Measurements from ENCODE around the gene CRISP2.

Gene CRISP2

GRCh38 chr6:49662892-49663261, 50.5 kb downstream of the CRISP2 start:
- TF ChIP-seq SUZ12 (IDR thresholded peaks at IDR 0.05; ENCODE audit: extremely low read depth, insufficient read depth, insufficient read length) (no peak), YY1 (IDR thresholded peaks at IDR 0.05; ENCODE audit: insufficient read depth, insufficient read length) (no peak), ZNF274 (IDR thresholded peaks at IDR 0.05; ENCODE audit: low read depth, low read length) (no peak)
- Histone ChIP-seq H3K4me1 (ENCODE audit: insufficient read depth, insufficient read length) (no peaks in the 10 kb centered on the region), H3K36me3 (ENCODE audit: insufficient read depth, insufficient read length, low read length) (no peaks in the 10 kb centered on the region), H3K4me3 (ENCODE audit: insufficient read length, low read depth) (no peak overlapping the region), H3K9me3 (ENCODE audit: insufficient read depth, low read length) (no peaks in the 10 kb centered on the region), H3K27me3 (ENCODE audit: insufficient read depth, insufficient read length) (no peaks in the 10 kb centered on the region), H3K9ac (ENCODE audit: insufficient read length, low read depth) (no peak overlapping the region)
- no peak for DNase-seq (ENCODE audit: low read depth, low spot score)

- no peaks in the 10 kb centered on the region for H3K4me1 ChIP-seq (ENCODE audit: insufficient read depth, insufficient read length)
- H3K4me3 ChIP-seq (ENCODE audit: insufficient read length, low read depth), result no peak overlapping the region
- H3K9me3 ChIP-seq (ENCODE audit: insufficient read depth, low read length), result no peaks in the 10 kb centered on the region
- no peak for TF ChIP-seq SUZ12 (IDR thresholded peaks at IDR 0.05; ENCODE audit: extremely low read depth, insufficient read depth, insufficient read length)
- TF ChIP-seq YY1 (IDR thresholded peaks at IDR 0.05; ENCODE audit: insufficient read depth, insufficient read length), result no peak
- TF ChIP-seq ZNF274 (IDR thresholded peaks at IDR 0.05; ENCODE audit: low read depth, low read length), result no peak
- no peaks in the 10 kb centered on the region for H3K27me3 ChIP-seq (ENCODE audit: insufficient read depth, insufficient read length)
- DNase-seq (ENCODE audit: low read depth, low spot score), result no peak
- H3K36me3 ChIP-seq (ENCODE audit: insufficient read depth, insufficient read length, low read length), result no peaks in the 10 kb centered on the region
- H3K9ac ChIP-seq (ENCODE audit: insufficient read length, low read depth), result no peak overlapping the region
Measured at GRCh38 chr6:49662231-49662891, 51.0 kb downstream of the CRISP2 start.

- Histone ChIP-seq H3K4me3 (ENCODE audit: insufficient read length, low read depth) (no peak overlapping the region), H3K9ac (ENCODE audit: insufficient read length, low read depth) (no peak overlapping the region), H3K36me3 (ENCODE audit: insufficient read depth, insufficient read length, low read length) (no peaks in the 10 kb centered on the region), H3K9me3 (ENCODE audit: insufficient read depth, low read length) (no peaks in the 10 kb centered on the region), H3K4me1 (ENCODE audit: insufficient read depth, insufficient read length) (no peaks in the 10 kb centered on the region), H3K27me3 (ENCODE audit: insufficient read depth, insufficient read length) (no peaks in the 10 kb centered on the region)
- TF ChIP-seq ZNF274 (IDR thresholded peaks at IDR 0.05; ENCODE audit: low read depth, low read length), result no peak
- DNase-seq (ENCODE audit: low read depth, low spot score), result no peak
Measured at GRCh38 chr6:49653942-49654341, 59.4 kb downstream of the CRISP2 start.

- Histone ChIP-seq H3K27me3 (ENCODE audit: insufficient read depth, insufficient read length) (no peaks in the 10 kb centered on the region), H3K36me3 (ENCODE audit: insufficient read depth, insufficient read length, low read length) (no peaks in the 10 kb centered on the region), H3K9ac (ENCODE audit: insufficient read length, low read depth) (no peak overlapping the region), H3K9me3 (ENCODE audit: insufficient read depth, low read length) (no peaks in the 10 kb centered on the region), H3K4me1 (ENCODE audit: insufficient read depth, insufficient read length) (no peaks in the 10 kb centered on the region), H3K4me3 (ENCODE audit: insufficient read length, low read depth) (no peak overlapping the region)
- TF ChIP-seq ZNF274 (IDR thresholded peaks at IDR 0.05; ENCODE audit: low read depth, low read length), result no peak
- no peak for TF ChIP-seq YY1 (IDR thresholded peaks at IDR 0.05; ENCODE audit: insufficient read depth, insufficient read length)
- no peak for TF ChIP-seq SUZ12 (IDR thresholded peaks at IDR 0.05; ENCODE audit: extremely low read depth, insufficient read depth, insufficient read length)
- no peak for DNase-seq (ENCODE audit: low read depth, low spot score)
Measured at GRCh38 chr6:49653438-49653837, 59.9 kb downstream of the CRISP2 start.

GRCh38 chr6:49651239-49651638, 62.1 kb downstream of the CRISP2 start:
- no peaks in the 10 kb centered on the region for H3K9me3 ChIP-seq (ENCODE audit: insufficient read depth, low read length)
- no peak overlapping the region for H3K4me3 ChIP-seq (ENCODE audit: insufficient read length, low read depth)
- no peaks in the 10 kb centered on the region for H3K36me3 ChIP-seq (ENCODE audit: insufficient read depth, insufficient read length, low read length)
- no peak for DNase-seq (ENCODE audit: low read depth, low spot score)
- no peak overlapping the region for H3K9ac ChIP-seq (ENCODE audit: insufficient read length, low read depth)
- no peaks in the 10 kb centered on the region for H3K4me1 ChIP-seq (ENCODE audit: insufficient read depth, insufficient read length)
- TF ChIP-seq ZNF274 (IDR thresholded peaks at IDR 0.05; ENCODE audit: low read depth, low read length), result no peak
- no peak for TF ChIP-seq YY1 (IDR thresholded peaks at IDR 0.05; ENCODE audit: insufficient read depth, insufficient read length)
- TF ChIP-seq SUZ12 (IDR thresholded peaks at IDR 0.05; ENCODE audit: extremely low read depth, insufficient read depth, insufficient read length), result no peak
- H3K27me3 ChIP-seq (ENCODE audit: insufficient read depth, insufficient read length), result no peaks in the 10 kb centered on the region

GRCh38 chr6:49649988-49650387, 63.4 kb downstream of the CRISP2 start:
- no peak for DNase-seq (ENCODE audit: low read depth, low spot score)
- Histone ChIP-seq H3K36me3 (ENCODE audit: insufficient read depth, insufficient read length, low read length) (no peaks in the 10 kb centered on the region), H3K9ac (ENCODE audit: insufficient read length, low read depth) (no peak overlapping the region), H3K4me1 (ENCODE audit: insufficient read depth, insufficient read length) (no peaks in the 10 kb centered on the region), H3K9me3 (ENCODE audit: insufficient read depth, low read length) (no peaks in the 10 kb centered on the region), H3K27me3 (ENCODE audit: insufficient read depth, insufficient read length) (no peaks in the 10 kb centered on the region), H3K4me3 (ENCODE audit: insufficient read length, low read depth) (no peak overlapping the region)
- TF ChIP-seq SUZ12 (IDR thresholded peaks at IDR 0.05; ENCODE audit: extremely low read depth, insufficient read depth, insufficient read length), result no peak
- no peak for TF ChIP-seq YY1 (IDR thresholded peaks at IDR 0.05; ENCODE audit: insufficient read depth, insufficient read length)
- no peak for TF ChIP-seq ZNF274 (IDR thresholded peaks at IDR 0.05; ENCODE audit: low read depth, low read length)

GRCh38 chr6:49648036-49648435, 65.3 kb downstream of the CRISP2 start:
- Histone ChIP-seq H3K4me1 (ENCODE audit: insufficient read depth, insufficient read length) (no peaks in the 10 kb centered on the region), H3K27me3 (ENCODE audit: insufficient read depth, insufficient read length) (no peaks in the 10 kb centered on the region), H3K36me3 (ENCODE audit: insufficient read depth, insufficient read length, low read length) (no peaks in the 10 kb centered on the region), H3K9me3 (ENCODE audit: insufficient read depth, low read length) (no peaks in the 10 kb centered on the region), H3K4me3 (ENCODE audit: insufficient read length, low read depth) (no peak overlapping the region), H3K9ac (ENCODE audit: insufficient read length, low read depth) (no peak overlapping the region)
- DNase-seq (ENCODE audit: low read depth, low spot score), result no peak
- TF ChIP-seq ZNF274 (IDR thresholded peaks at IDR 0.05; ENCODE audit: low read depth, low read length), result no peak
- no peak for TF ChIP-seq YY1 (IDR thresholded peaks at IDR 0.05; ENCODE audit: insufficient read depth, insufficient read length)
- TF ChIP-seq SUZ12 (IDR thresholded peaks at IDR 0.05; ENCODE audit: extremely low read depth, insufficient read depth, insufficient read length), result no peak

All from NT2/D1 (cell line).